Measurements from ENCODE around the gene PRDM11.

DNA sequence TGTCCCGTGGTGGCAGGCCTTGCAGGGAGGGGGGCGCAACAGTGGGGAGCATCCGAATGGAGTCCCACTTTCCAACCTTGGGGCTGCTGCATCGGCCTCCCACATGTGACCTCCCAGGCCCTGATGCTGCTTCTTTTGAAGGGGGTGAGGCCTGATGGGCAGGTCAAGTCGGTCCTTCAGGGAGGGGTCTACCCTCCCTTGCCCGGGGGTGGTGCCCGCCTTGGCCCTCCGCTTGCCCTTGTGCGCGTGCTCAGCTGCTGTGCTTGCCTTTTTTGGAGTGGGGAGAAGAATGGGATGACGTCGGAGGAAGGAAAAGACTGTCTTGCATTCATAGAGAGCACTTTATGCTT lies 66.9 kb downstream of the PRDM11 start:
- no peak for TF ChIP-seq POLR2A (IDR thresholded peaks at IDR 0.05)
- TF ChIP-seq, protein P1, sequence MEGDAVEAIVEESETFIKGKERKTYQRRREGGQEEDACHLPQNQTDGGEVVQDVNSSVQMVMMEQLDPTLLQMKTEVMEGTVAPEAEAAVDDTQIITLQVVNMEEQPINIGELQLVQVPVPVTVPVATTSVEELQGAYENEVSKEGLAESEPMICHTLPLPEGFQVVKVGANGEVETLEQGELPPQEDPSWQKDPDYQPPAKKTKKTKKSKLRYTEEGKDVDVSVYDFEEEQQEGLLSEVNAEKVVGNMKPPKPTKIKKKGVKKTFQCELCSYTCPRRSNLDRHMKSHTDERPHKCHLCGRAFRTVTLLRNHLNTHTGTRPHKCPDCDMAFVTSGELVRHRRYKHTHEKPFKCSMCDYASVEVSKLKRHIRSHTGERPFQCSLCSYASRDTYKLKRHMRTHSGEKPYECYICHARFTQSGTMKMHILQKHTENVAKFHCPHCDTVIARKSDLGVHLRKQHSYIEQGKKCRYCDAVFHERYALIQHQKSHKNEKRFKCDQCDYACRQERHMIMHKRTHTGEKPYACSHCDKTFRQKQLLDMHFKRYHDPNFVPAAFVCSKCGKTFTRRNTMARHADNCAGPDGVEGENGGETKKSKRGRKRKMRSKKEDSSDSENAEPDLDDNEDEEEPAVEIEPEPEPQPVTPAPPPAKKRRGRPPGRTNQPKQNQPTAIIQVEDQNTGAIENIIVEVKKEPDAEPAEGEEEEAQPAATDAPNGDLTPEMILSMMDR (IDR thresholded peaks at IDR 0.05) = no peak
